SK-N-SH treated with all-trans-retinoic acid at 6 μM for 48 hours (cell line): Measurements from ENCODE around the gene ADPRHL1.

ENCODE experiments used
- ATAC-seq: fragments of 200-7000 bp; cut with Tn5 transposase; 3 replicates; pipeline ENCODE4 v1.9.1; 2020; ENCODE audit warnings: mild to moderate bottlenecking, moderate library complexity
- ARNTL ChIP-seq: fragments of 450-650 bp; formaldehyde crosslinking; IDR thresholded peaks from 2 replicates; pipeline ENCODE4 v1.5.0; 2020; ENCODE audit warnings: low read depth, mild to moderate bottlenecking, moderate library complexity, borderline replicate concordance
- BACH2 ChIP-seq: fragments of 250-450 bp; sonication (Bioruptor Pico); IDR thresholded peaks from 2 replicates; pipeline ENCODE4 v1.9.0; 2021; ENCODE audit warnings: mild to moderate bottlenecking, borderline replicate concordance
- CSDC2 ChIP-seq: fragments of 250-450 bp; sonication (Bioruptor Pico); IDR thresholded peaks from 2 replicates; pipeline ENCODE4 v1.5.0; 2020; ENCODE audit warnings: mild to moderate bottlenecking, moderate library complexity
- ESRRG ChIP-seq: fragments of 250-450 bp; sonication (Bioruptor Pico); IDR thresholded peaks from 2 replicates; pipeline ENCODE4 v1.6.1; 2021; ENCODE audit warnings: mild to moderate bottlenecking
- GLIS3 ChIP-seq: fragments of 250-450 bp; sonication (Bioruptor Pico); IDR thresholded peaks from 2 replicates; pipeline ENCODE4 v1.5.0; 2020; ENCODE audit warnings: mild to moderate bottlenecking, moderate library complexity
- ISL1 ChIP-seq: fragments of 250-450 bp; sonication (Bioruptor Pico); IDR thresholded peaks from 2 replicates; pipeline ENCODE4 v2.1.2; 2022; ENCODE audit warnings: mild to moderate bottlenecking, moderate library complexity
- OSR1 ChIP-seq: fragments of 250-450 bp; sonication (Bioruptor Pico); IDR thresholded peaks from 2 replicates; pipeline ENCODE4 v1.8.0; 2022; ENCODE audit warnings: moderate library complexity, mild to moderate bottlenecking, inconsistent platforms
- PPARA ChIP-seq: fragments of 250-450 bp; sonication (Bioruptor Pico); IDR thresholded peaks from 2 replicates; pipeline ENCODE4 v1.5.0; 2020; ENCODE audit warnings: mild to moderate bottlenecking, borderline replicate concordance
- RARB ChIP-seq: fragments of 250-450 bp; sonication (Bioruptor Pico); IDR thresholded peaks from 2 replicates; pipeline ENCODE4 v1.8.0; 2021; ENCODE audit warnings: mild to moderate bottlenecking, moderate library complexity
- SNAI2 ChIP-seq: fragments of 250-450 bp; sonication (Bioruptor Pico); IDR thresholded peaks from 2 replicates; pipeline ENCODE4 v1.5.0; 2020; ENCODE audit warnings: mild to moderate bottlenecking, moderate library complexity
- TCF4 ChIP-seq: fragments of 250-450 bp; sonication (Bioruptor Pico); IDR thresholded peaks from 2 replicates; pipeline ENCODE4 v1.8.0; 2021; ENCODE audit warnings: mild to moderate bottlenecking, moderate library complexity, borderline replicate concordance
- TOX ChIP-seq: fragments of 250-450 bp; sonication (Bioruptor Pico); IDR thresholded peaks from 2 replicates; pipeline ENCODE4 v1.8.0; 2021; ENCODE audit warnings: mild to moderate bottlenecking, moderate library complexity, borderline replicate concordance
- ZC3H10 ChIP-seq: fragments of 250-450 bp; sonication (Bioruptor Pico); IDR thresholded peaks from 2 replicates; pipeline ENCODE4 v1.5.1; 2021; ENCODE audit warnings: mild to moderate bottlenecking, moderate library complexity
- ZFP3 ChIP-seq: fragments of 250-450 bp; sonication (Bioruptor Pico); IDR thresholded peaks from 2 replicates; pipeline ENCODE4 v1.5.0; 2020; ENCODE audit warnings: mild to moderate bottlenecking, moderate library complexity
- ZFP30 ChIP-seq: fragments of 450-650 bp; formaldehyde crosslinking; IDR thresholded peaks from 2 replicates; pipeline ENCODE4 v1.5.0; 2022; ENCODE audit warnings: mild to moderate bottlenecking, moderate library complexity
- ZNF565 ChIP-seq: fragments of 450-650 bp; formaldehyde crosslinking; conservative IDR thresholded peaks from 2 replicates; pipeline ENCODE4 v1.5.0; 2020; ENCODE audit warnings: low read depth, mild to moderate bottlenecking, moderate library complexity
- ZNF70 ChIP-seq: fragments of 450-650 bp; formaldehyde crosslinking; IDR thresholded peaks from 2 replicates; pipeline ENCODE4 v1.5.0; 2020; ENCODE audit warnings: mild to moderate bottlenecking, moderate library complexity
- ZNF8 ChIP-seq: fragments of 450-650 bp; formaldehyde crosslinking; IDR thresholded peaks from 2 replicates; pipeline ENCODE4 v1.5.0; 2020; ENCODE audit warnings: mild to moderate bottlenecking, moderate library complexity
- TF ChIP-seq, protein P1 (sequence below): fragments of 250-450 bp; sonication (Bioruptor Pico); IDR thresholded peaks from 2 replicates; pipeline ENCODE4 v1.5.0; 2020; ENCODE audit warnings: mild to moderate bottlenecking, moderate library complexity
- TF ChIP-seq, protein P2 (sequence below): fragments of 250-450 bp; sonication (Bioruptor Pico); IDR thresholded peaks from 2 replicates; pipeline ENCODE4 v1.5.1; 2021; ENCODE audit warnings: mild to moderate bottlenecking, moderate library complexity
- TF ChIP-seq, protein P3 (sequence below): fragments of 250-450 bp; sonication (Bioruptor Pico); IDR thresholded peaks from 2 replicates; pipeline ENCODE4 v1.8.0; 2021; ENCODE audit warnings: low read depth, mild to moderate bottlenecking, moderate library complexity, borderline replicate concordance
- TF ChIP-seq, protein P4 (sequence below): fragments of 250-450 bp; sonication (Bioruptor Pico); IDR thresholded peaks from 2 replicates; pipeline ENCODE4 v1.5.1; 2020; ENCODE audit warnings: low read depth, mild to moderate bottlenecking, moderate library complexity
- TF ChIP-seq, protein P5 (sequence below): fragments of 250-450 bp; sonication (Bioruptor Pico); IDR thresholded peaks from 2 replicates; pipeline ENCODE4 v1.8.0; 2020; ENCODE audit warnings: mild to moderate bottlenecking, moderate library complexity, borderline replicate concordance

The ADPRHL1 gene

DNA sequence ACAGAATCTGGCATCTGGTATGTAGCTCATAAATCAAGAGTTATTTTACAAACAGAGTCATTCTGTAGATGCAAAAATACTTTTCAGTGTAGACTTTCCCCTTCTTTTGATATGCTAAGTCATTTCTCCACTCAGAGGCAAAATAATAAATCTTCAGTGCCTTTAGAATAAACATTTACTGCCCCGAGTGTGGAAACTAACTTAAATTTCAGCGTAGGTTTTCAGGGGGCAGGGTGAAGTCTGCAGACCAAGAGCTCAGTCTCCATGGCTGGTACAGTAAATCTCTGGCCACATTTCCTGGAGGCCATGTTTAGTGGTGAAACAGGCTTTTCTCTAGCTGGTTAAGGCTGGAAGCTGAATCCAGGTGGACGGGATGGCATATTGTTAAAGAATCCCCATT, 13.1 kb upstream of the ADPRHL1 start:
- TF ChIP-seq ZNF8 (CRISPR knock-in tag) (no peak), ESRRG (CRISPR knock-in tag) (no peak), OSR1 (CRISPR knock-in tag) (no peak), BACH2 (no peak), PPARA (CRISPR knock-in tag) (no peak), RARB (CRISPR knock-in tag) (no peak)
- ATAC-seq: no peak

DNA sequence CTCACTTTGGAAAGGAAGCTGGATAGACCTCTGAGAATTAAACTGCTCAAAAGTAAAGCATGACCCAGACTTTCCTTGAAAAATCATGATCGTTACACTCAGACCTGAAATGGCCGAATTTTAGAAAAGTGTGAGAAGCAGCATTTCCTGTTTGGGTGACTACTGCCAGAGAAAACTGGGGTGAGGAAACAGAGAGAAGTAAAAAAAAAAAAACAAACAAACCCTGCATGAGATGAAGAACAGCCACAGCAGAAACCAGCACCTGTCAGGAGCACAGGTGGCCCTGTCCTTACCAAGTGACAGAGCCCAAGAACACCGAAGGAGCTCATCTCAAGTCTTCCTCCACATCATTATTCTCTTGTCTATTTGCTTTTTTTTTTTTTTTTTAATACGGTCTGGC, 12.0 kb upstream of the ADPRHL1 start:
- no peak for ATAC-seq
- TF ChIP-seq TOX: no peak
- TF ChIP-seq ZFP3 (CRISPR knock-in tag): no peak
- no peak for TF ChIP-seq TCF4 (CRISPR knock-in tag)
- TF ChIP-seq ZFP30 (CRISPR knock-in tag): no peak
- TF ChIP-seq GLIS3: no peak
- no peak for TF ChIP-seq PPARA (CRISPR knock-in tag)
- no peak for TF ChIP-seq ZNF8 (CRISPR knock-in tag)

DNA sequence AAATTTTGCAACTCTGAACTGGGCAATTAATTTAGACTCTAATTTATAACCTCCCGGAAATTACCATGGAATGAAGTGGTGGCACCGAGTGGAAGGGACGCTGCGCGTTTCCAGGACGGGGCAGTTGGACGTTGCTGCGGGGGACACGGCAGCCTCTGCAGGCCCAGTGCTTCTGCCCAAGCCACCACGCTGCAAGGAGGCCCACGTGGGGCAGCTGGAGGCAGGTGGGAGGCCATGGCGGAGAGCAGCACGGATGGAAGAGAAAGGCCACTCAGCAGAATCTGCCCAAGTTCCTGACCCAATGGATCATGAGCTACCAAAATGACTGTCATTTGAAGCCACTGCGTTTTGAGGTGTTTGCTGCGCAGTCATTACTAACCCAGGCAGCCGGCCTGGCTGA, 11.2 kb upstream of the ADPRHL1 start:
- TF ChIP-seq, protein P1, sequence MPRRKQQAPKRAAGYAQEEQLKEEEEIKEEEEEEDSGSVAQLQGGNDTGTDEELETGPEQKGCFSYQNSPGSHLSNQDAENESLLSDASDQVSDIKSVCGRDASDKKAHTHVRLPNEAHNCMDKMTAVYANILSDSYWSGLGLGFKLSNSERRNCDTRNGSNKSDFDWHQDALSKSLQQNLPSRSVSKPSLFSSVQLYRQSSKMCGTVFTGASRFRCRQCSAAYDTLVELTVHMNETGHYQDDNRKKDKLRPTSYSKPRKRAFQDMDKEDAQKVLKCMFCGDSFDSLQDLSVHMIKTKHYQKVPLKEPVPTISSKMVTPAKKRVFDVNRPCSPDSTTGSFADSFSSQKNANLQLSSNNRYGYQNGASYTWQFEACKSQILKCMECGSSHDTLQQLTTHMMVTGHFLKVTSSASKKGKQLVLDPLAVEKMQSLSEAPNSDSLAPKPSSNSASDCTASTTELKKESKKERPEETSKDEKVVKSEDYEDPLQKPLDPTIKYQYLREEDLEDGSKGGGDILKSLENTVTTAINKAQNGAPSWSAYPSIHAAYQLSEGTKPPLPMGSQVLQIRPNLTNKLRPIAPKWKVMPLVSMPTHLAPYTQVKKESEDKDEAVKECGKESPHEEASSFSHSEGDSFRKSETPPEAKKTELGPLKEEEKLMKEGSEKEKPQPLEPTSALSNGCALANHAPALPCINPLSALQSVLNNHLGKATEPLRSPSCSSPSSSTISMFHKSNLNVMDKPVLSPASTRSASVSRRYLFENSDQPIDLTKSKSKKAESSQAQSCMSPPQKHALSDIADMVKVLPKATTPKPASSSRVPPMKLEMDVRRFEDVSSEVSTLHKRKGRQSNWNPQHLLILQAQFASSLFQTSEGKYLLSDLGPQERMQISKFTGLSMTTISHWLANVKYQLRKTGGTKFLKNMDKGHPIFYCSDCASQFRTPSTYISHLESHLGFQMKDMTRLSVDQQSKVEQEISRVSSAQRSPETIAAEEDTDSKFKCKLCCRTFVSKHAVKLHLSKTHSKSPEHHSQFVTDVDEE: no peak
- TF ChIP-seq, protein P2, sequence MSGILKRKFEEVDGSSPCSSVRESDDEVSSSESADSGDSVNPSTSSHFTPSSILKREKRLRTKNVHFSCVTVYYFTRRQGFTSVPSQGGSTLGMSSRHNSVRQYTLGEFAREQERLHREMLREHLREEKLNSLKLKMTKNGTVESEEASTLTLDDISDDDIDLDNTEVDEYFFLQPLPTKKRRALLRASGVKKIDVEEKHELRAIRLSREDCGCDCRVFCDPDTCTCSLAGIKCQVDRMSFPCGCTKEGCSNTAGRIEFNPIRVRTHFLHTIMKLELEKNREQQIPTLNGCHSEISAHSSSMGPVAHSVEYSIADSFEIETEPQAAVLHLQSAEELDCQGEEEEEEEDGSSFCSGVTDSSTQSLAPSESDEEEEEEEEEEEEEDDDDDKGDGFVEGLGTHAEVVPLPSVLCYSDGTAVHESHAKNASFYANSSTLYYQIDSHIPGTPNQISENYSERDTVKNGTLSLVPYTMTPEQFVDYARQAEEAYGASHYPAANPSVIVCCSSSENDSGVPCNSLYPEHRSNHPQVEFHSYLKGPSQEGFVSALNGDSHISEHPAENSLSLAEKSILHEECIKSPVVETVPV (CRISPR knock-in tag): no peak
- no peak for TF ChIP-seq PPARA (CRISPR knock-in tag)
- TF ChIP-seq TOX: no peak
- TF ChIP-seq CSDC2 (CRISPR knock-in tag): no peak
- TF ChIP-seq, protein P3, sequence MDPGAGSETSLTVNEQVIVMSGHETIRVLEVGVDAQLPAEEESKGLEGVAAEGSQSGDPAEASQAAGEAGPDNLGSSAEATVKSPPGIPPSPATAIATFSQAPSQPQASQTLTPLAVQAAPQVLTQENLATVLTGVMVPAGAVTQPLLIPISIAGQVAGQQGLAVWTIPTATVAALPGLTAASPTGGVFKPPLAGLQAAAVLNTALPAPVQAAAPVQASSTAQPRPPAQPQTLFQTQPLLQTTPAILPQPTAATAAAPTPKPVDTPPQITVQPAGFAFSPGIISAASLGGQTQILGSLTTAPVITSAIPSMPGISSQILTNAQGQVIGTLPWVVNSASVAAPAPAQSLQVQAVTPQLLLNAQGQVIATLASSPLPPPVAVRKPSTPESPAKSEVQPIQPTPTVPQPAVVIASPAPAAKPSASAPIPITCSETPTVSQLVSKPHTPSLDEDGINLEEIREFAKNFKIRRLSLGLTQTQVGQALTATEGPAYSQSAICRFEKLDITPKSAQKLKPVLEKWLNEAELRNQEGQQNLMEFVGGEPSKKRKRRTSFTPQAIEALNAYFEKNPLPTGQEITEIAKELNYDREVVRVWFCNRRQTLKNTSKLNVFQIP (CRISPR knock-in tag): no peak
- no peak for TF ChIP-seq ESRRG (CRISPR knock-in tag)
- TF ChIP-seq GLIS3: no peak
- no peak for TF ChIP-seq ARNTL
- TF ChIP-seq ZNF70 (CRISPR knock-in tag): no peak
- TF ChIP-seq, protein P4, sequence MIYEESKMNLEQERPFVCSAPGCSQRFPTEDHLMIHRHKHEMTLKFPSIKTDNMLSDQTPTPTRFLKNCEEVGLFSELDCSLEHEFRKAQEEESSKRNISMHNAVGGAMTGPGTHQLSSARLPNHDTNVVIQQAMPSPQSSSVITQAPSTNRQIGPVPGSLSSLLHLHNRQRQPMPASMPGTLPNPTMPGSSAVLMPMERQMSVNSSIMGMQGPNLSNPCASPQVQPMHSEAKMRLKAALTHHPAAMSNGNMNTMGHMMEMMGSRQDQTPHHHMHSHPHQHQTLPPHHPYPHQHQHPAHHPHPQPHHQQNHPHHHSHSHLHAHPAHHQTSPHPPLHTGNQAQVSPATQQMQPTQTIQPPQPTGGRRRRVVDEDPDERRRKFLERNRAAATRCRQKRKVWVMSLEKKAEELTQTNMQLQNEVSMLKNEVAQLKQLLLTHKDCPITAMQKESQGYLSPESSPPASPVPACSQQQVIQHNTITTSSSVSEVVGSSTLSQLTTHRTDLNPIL (CRISPR knock-in tag): no peak
- TF ChIP-seq ZC3H10 (CRISPR knock-in tag): no peak
- TF ChIP-seq ZFP3 (CRISPR knock-in tag): no peak
- TF ChIP-seq SNAI2 (CRISPR knock-in tag): no peak
- no peak for TF ChIP-seq BACH2
- TF ChIP-seq TCF4 (CRISPR knock-in tag): no peak
- no peak for ATAC-seq

DNA sequence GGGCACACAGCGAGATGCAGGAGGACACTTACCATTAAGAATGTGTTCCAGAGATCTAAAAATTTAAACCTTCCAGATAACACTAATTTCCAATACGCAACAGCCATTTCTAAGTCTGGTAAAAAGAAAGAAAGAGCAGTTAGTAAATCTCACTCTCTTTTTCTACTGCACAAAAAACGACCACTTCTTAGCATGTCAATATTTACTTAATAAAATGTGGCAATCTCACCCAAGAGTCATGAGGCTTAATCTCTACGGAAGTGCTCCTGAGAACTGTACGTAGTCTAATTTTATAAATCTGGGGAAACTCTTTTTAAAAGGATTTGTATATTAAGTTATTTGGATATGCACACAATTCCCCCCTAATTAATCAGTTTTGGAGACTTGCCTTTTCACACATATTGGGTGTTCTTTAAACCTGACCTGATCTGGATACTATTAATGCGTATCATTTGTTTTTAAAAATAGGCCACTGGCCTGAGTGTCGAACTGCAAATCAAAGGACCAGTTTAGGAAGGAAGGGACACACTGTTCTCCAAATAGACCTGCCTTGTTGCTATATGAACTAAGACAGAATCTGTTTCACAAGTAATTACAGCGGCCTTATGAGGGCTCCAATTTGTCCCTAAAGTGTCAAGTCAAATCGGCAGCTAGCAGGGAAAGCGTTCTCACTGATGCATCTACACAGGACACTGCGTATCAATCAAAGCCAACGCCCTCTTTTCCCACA, 7.9 kb upstream of the ADPRHL1 start:
- TF ChIP-seq, protein P2 (CRISPR knock-in tag): no peak
- no peak for TF ChIP-seq ZNF565 (CRISPR knock-in tag)
- TF ChIP-seq, protein P3 (CRISPR knock-in tag): no peak
- no peak for TF ChIP-seq BACH2
- no peak for TF ChIP-seq RARB (CRISPR knock-in tag)
- TF ChIP-seq ISL1 (CRISPR knock-in tag): no peak
- TF ChIP-seq ARNTL: no peak
- TF ChIP-seq PPARA (CRISPR knock-in tag): no peak
- TF ChIP-seq, protein P5, sequence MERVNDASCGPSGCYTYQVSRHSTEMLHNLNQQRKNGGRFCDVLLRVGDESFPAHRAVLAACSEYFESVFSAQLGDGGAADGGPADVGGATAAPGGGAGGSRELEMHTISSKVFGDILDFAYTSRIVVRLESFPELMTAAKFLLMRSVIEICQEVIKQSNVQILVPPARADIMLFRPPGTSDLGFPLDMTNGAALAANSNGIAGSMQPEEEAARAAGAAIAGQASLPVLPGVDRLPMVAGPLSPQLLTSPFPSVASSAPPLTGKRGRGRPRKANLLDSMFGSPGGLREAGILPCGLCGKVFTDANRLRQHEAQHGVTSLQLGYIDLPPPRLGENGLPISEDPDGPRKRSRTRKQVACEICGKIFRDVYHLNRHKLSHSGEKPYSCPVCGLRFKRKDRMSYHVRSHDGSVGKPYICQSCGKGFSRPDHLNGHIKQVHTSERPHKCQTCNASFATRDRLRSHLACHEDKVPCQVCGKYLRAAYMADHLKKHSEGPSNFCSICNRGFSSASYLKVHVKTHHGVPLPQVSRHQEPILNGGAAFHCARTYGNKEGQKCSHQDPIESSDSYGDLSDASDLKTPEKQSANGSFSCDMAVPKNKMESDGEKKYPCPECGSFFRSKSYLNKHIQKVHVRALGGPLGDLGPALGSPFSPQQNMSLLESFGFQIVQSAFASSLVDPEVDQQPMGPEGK (CRISPR knock-in tag): no peak
- TF ChIP-seq ZNF70 (CRISPR knock-in tag): no peak
- no peak for TF ChIP-seq GLIS3
- TF ChIP-seq, all 23 proteins: peak for 0
- ATAC-seq: no peak
